K562 (cell line): ENCODE measurements around the gene OTOG. TPM values are rescaled to one million over a fixed set of nuclear protein-coding genes. Genes with fewer than 3 reads are reported as not detected.
A peak's percentile ranks its signal among the peaks of the same experiment; 100 is the strongest.

ENCODE experiments used
- ATAC-seq: fragments of 200-7000 bp; cut with Tn5 transposase; 3 replicates; pipeline ENCODE4 v1.9.1; 2020; ENCODE audit warnings: moderate library complexity
- BruUV-seq: library from RNA; stranded (reverse); fragments of 400-500 nt; replicated peaks from 2 replicates; lab custom pipeline; 2021; lab: Mats Ljungman, UMichigan
- CTCF ChIA-PET: fragments of 300-600 bp; formaldehyde crosslinking; extraction: SDS; loops from one replicate; lab custom pipeline; 2021; ENCODE audit warnings: low intra/inter-chr PET ratio; lab: Yijun Ruan, JAX
- POLR2A ChIA-PET: fragments of 300-600, 350-650 bp; sonication (Branson Sonifier 250); formaldehyde crosslinking; extraction: SDS; loops from one replicate; lab custom pipeline; 2021; ENCODE audit warnings: antibody characterized with exemption, inconsistent platforms; lab: Yijun Ruan, JAX
- DNase-seq, 4 experiments: peaks; one replicate each; pipeline versions ENCODE4 v3.0.0 to v3.0.0-alpha.2; 2011 to 2018; ENCODE audit warnings: low spot score in 3 of 4, mixed read lengths in 3 of 4; ENCODE audit errors: extremely low read depth in 1 of 4
- FAIRE-seq: peaks from 2 replicates; lab custom pipeline; 2011; peaks lifted over from hg19 to GRCh38; lab: Jason Lieb, UNC
- H2AFZ ChIP-seq: 2 replicates; pipeline ENCODE4 v1.6.0; 2011; ENCODE audit warnings: low read depth, low read length, control low read depth, inconsistent platforms
- H3K27ac ChIP-seq: fragments of 200-600 bp; 3 replicates; pipeline ENCODE4 v1.8.0; 2011; ENCODE audit warnings: low read depth, mild to moderate bottlenecking, control low read depth, inconsistent platforms, low read length, moderate library complexity, mixed read lengths; ENCODE audit errors: extremely low read depth
- H3K27me3 ChIP-seq, 2 experiments: fragments of 300-600 bp in 1 of 2; 2 replicates in 1 of 2; 3 replicates in 1 of 2; pipeline versions ENCODE4 v1.6.0 to v1.8.0; 2011; ENCODE audit warnings: inconsistent platforms in 2 of 2, low read length in 2 of 2, mild to moderate bottlenecking in 1 of 2, mixed read lengths in 1 of 2, moderate library complexity in 1 of 2; ENCODE audit not compliant: control insufficient read depth in 2 of 2, insufficient read depth in 2 of 2
- H3K36me3 ChIP-seq: fragments of 300-600 bp; 3 replicates; pipeline ENCODE4 v1.8.0; 2011; ENCODE audit warnings: mild to moderate bottlenecking, low read length, inconsistent platforms; ENCODE audit not compliant: control insufficient read depth, insufficient read depth
- H3K4me1 ChIP-seq, 2 experiments: fragments of 200-600 bp in 1 of 2; replicated peaks in 1 of 2; 2 replicates in 1 of 2; 3 replicates in 1 of 2; pipeline versions ENCODE4 v1.5.1 to v1.8.0; 2011; ENCODE audit warnings: inconsistent platforms in 2 of 2, low read length in 2 of 2, mild to moderate bottlenecking in 1 of 2, mixed read lengths in 1 of 2, moderate library complexity in 1 of 2; ENCODE audit not compliant: control insufficient read depth in 2 of 2, insufficient read depth in 2 of 2
- H3K4me2 ChIP-seq: 2 replicates; pipeline ENCODE4 v1.6.1; 2011; ENCODE audit warnings: low read length, control low read depth, inconsistent platforms, mixed read lengths; ENCODE audit not compliant: insufficient read depth
- H3K4me3 ChIP-seq: fragments of 200-600 bp; sonication (generic), shearing (Covaris generic); 2 replicates; pipeline ENCODE4 v1.5.1; 2016; ENCODE audit warnings: control low read depth, inconsistent platforms
- H3K79me2 ChIP-seq: fragments of 200-600 bp; 3 replicates; pipeline ENCODE4 v1.8.0; 2011; ENCODE audit warnings: low read length, inconsistent platforms; ENCODE audit not compliant: control insufficient read depth, insufficient read depth
- H3K9ac ChIP-seq, 2 experiments: 2 replicates each; pipeline versions ENCODE4 v1.6.0 to v1.6.1; 2011; ENCODE audit warnings: low read depth in 2 of 2, low read length in 2 of 2, control low read depth in 1 of 2, inconsistent platforms in 1 of 2, mild to moderate bottlenecking in 1 of 2, mixed read lengths in 1 of 2; ENCODE audit not compliant: insufficient read depth in 1 of 2
- H3K9me1 ChIP-seq: one replicate; pipeline ENCODE4 v1.6.0; 2011; ENCODE audit warnings: inconsistent platforms, mild to moderate bottlenecking, low read length, moderate library complexity; ENCODE audit not compliant: control insufficient read depth, insufficient read depth
- H3K9me3 ChIP-seq: replicated peaks from 2 replicates; pipeline ENCODE4 v1.5.1; 2011; ENCODE audit warnings: low read depth, low read length, inconsistent platforms; ENCODE audit not compliant: control insufficient read depth, insufficient read depth
- H4K20me1 ChIP-seq: replicated peaks from 2 replicates; pipeline ENCODE4 v1.6.1; 2011; ENCODE audit warnings: low read length, inconsistent platforms, mixed read lengths; ENCODE audit not compliant: control insufficient read depth, insufficient read depth
- CTCF ChIP-seq, 3 experiments: IDR thresholded peaks in 2 of 3; conservative IDR thresholded peaks in 1 of 3; 2 replicates each; pipeline ENCODE4 v1.5.1; 2011 to 2012; ENCODE audit warnings: low read length in 3 of 3, mild to moderate bottlenecking in 3 of 3, control low read depth in 2 of 3, improper control_type of control experiment in 1 of 3, inconsistent platforms in 1 of 3, low read depth in 1 of 3, mixed read lengths in 1 of 3, moderate library complexity in 1 of 3; ENCODE audit not compliant: insufficient read depth in 2 of 3
- ELK3 ChIP-seq: fragments of 450-650 bp; formaldehyde crosslinking; IDR thresholded peaks from 2 replicates; pipeline ENCODE4 v1.4.0; 2020; ENCODE audit warnings: mild to moderate bottlenecking
- ETV5 ChIP-seq: sonication (generic); formaldehyde crosslinking; IDR thresholded peaks from 2 replicates; pipeline ENCODE4 v1.4.0; 2020; ENCODE audit warnings: low read depth, mild to moderate bottlenecking, missing genetic modification reagents
- MEIS2 ChIP-seq: fragments of 450-650 bp; IDR thresholded peaks from 2 replicates; pipeline ENCODE4 v1.6.1; 2014; ENCODE audit warnings: mild to moderate bottlenecking; ENCODE audit not compliant: partially characterized antibody
- MXI1 ChIP-seq: IDR thresholded peaks from 2 replicates; pipeline ENCODE4 v1.6.1; 2011; ENCODE audit warnings: low read depth, mild to moderate bottlenecking, improper control_type of control experiment, low read length
- RAD21 ChIP-seq, 2 experiments: fragments of 250-450 bp in 1 of 2; fragments of 450-650 bp in 1 of 2; sonication (Bioruptor Pico) in 1 of 2; formaldehyde crosslinking in 1 of 2; IDR thresholded peaks in 1 of 2; conservative IDR thresholded peaks in 1 of 2; 2 replicates each; pipeline versions ENCODE4 v1.4.0 to v1.8.0; 2020 to 2022; ENCODE audit warnings: mild to moderate bottlenecking in 2 of 2, moderate library complexity in 1 of 2
- WGBS: fragments of 100-300 bp; shearing (Covaris generic); methylation state at CpG from one replicate; pipeline ENCODE4 v1.1.6; 2016; ENCODE audit warnings: low coverage, mixed read lengths; ENCODE audit not compliant: insufficient coverage; ENCODE audit errors: missing lambda C conversion rate; 5-methylcytosine and 5-hydroxymethylcytosine counted together
- in situ Hi-C: fragments of 300-500 bp; cut with MboI; formaldehyde crosslinking; loops from 4 replicates; pipeline ENCODE4 v1.15.0; 2018; ENCODE audit warnings: inconsistent platforms, mixed read lengths
- intact Hi-C: fragments of 100-400 bp; cut with micrococcal nuclease; formaldehyde crosslinking; loops from 2 replicates; pipeline ENCODE4 v1.14.2; 2022
- polyA plus RNA-seq, 8 experiments: library from polyadenylated mRNA; depleted of rRNA in 4 of 8; stranded (reverse) in 5 of 8; unstranded in 3 of 8; fragments of >200 nt; fragmentation: Nextera tagmentation in 2 of 8; fragmentation: Illumina TruSeq in 1 of 8; extraction: Ambion mirVana in 2 of 8; extraction: Trizol in 1 of 8; gene quantifications; 2 replicates each; pipeline versions ENCODE4 v1.2.1 to v1.2.3, GENCODE V29; 2011 to 2014; ENCODE audit warnings: inconsistent platforms in 1 of 8, missing spikeins in 1 of 8
- total RNA-seq, 7 experiments: library from RNA; depleted of rRNA in 6 of 7; stranded (reverse); fragments of >200 nt in 6 of 7; fragmentation: Illumina TruSeq in 2 of 7; extraction: Trizol in 2 of 7; gene quantifications; 2 replicates each; pipeline versions ENCODE4 v1.2.1 to v1.2.3, GENCODE V29; 2011 to 2021; ENCODE audit warnings: low replicate concordance in 1 of 7

Gene OTOG
- total and polyA plus RNA-seq, 9 of the 15 experiments (the other 6 are each of a cell fraction or from before 2014, with no cell fraction given): not detected

GRCh38 chr11:17635551-17635938 is 88.5 kb downstream of the OTOG start:
- H3K27me3 ChIP-seq: peaks cover 4 to 39% of the 10 kb centered on the region in 2 experiments; a peak in 3 of 5 replicates
- intact Hi-C loops: no loop called here
- no peaks in the 10 kb centered on the region for H4K20me1 ChIP-seq
- H3K4me3 ChIP-seq: no peak overlapping the region
- FAIRE-seq (no peak), ATAC-seq (peak; percentile 43), DNase-seq (peak in 3 of 4 experiments; percentile 14 to 24 (median 15))
- peaks cover 0 to 17% of the 10 kb centered on the region in 2 experiments; a peak in 1 of 5 replicates for H3K4me1 ChIP-seq
- ChIA-PET POLR2A (interaction anchor here (0.6 kb wide), 1 partner anchor 428 kb away, joined by 3 read pairs; no protein-coding TSS in a partner anchor), CTCF (no interaction called here)
- no peaks in the 10 kb centered on the region for H3K36me3 ChIP-seq
- H3K9ac ChIP-seq: no peak overlapping the region; a peak in 1 of 4 replicates
- BruUV-seq: no TSS peak
- no peaks in the 10 kb centered on the region for H3K9me3 ChIP-seq
- H3K79me2 ChIP-seq: no peaks in the 10 kb centered on the region
- in situ Hi-C loops: no loop called here
- no peak overlapping the region for H2AFZ ChIP-seq
- TF ChIP-seq RAD21 (CRISPR knock-in tag; conservative IDR thresholded peaks at IDR 0.05 in 1 of 2, IDR thresholded peaks at IDR 0.05 in 1 of 2): peak in 1 of 2 experiments; percentile 18; a peak in 1 of 4 replicates
- TF ChIP-seq CTCF (IDR thresholded peaks at IDR 0.05 in 2 of 3, conservative IDR thresholded peaks at IDR 0.05 in 1 of 3; ENCODE audit: insufficient read depth in 2 of 3, low read depth in 1 of 3, low read length in 3 of 3): peak in 2 of 3 experiments; percentile 23 to 52; a peak in 2 of 6 replicates
- no peak for TF ChIP-seq ELK3 (CRISPR knock-in tag)
- no peak for TF ChIP-seq MEIS2
- TF ChIP-seq ETV5 (CRISPR knock-in tag): no peak
- TF ChIP-seq MXI1: no peak
- H3K27ac ChIP-seq: no peak overlapping the region
- no peaks in the 10 kb centered on the region for H3K9me1 ChIP-seq
- 16% methylated on average over 7 of the region's 9 CpGs for WGBS
- no peak overlapping the region for H3K4me2 ChIP-seq
